ENCODE data around the gene CD6. TPM values are rescaled to one million over a fixed set of nuclear protein-coding genes. Genes with fewer than 3 reads are reported as not detected.

CD6 gene
- total RNA-seq, 4 donors from 2014 or later = 0.42 to 2.7 (median 1.8) TPM

GRCh38 chr11:61008971-61009370 lies 37.5 kb downstream of the CD6 start:
- intact Hi-C loops (cut with DNase I; ENCODE audit: low total_unique reads) = no loop called here
- no peak for DNase-seq (ENCODE audit: low spot score in 2 of 2)
- WGBS, 2 donors = 90 to 96% methylated on average over 5 of the region's 5 CpGs
- H3K4me3 ChIP-seq (ENCODE audit: low read depth, poor library complexity, severe bottlenecking) = no peak overlapping the region
- TF ChIP-seq, protein P1, sequence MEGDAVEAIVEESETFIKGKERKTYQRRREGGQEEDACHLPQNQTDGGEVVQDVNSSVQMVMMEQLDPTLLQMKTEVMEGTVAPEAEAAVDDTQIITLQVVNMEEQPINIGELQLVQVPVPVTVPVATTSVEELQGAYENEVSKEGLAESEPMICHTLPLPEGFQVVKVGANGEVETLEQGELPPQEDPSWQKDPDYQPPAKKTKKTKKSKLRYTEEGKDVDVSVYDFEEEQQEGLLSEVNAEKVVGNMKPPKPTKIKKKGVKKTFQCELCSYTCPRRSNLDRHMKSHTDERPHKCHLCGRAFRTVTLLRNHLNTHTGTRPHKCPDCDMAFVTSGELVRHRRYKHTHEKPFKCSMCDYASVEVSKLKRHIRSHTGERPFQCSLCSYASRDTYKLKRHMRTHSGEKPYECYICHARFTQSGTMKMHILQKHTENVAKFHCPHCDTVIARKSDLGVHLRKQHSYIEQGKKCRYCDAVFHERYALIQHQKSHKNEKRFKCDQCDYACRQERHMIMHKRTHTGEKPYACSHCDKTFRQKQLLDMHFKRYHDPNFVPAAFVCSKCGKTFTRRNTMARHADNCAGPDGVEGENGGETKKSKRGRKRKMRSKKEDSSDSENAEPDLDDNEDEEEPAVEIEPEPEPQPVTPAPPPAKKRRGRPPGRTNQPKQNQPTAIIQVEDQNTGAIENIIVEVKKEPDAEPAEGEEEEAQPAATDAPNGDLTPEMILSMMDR (IDR thresholded peaks at IDR 0.05) = no peak
- TF ChIP-seq POLR2A (IDR thresholded peaks at IDR 0.05) = no peak

- WGBS, 2 donors = 91 to 93% methylated on average over 15 of the region's 15 CpGs
- no peak for TF ChIP-seq POLR2A (IDR thresholded peaks at IDR 0.05)
- TF ChIP-seq, protein P1 (IDR thresholded peaks at IDR 0.05) = no peak
- H3K4me3 ChIP-seq (ENCODE audit: low read depth, poor library complexity, severe bottlenecking) = no peak overlapping the region
- no peak for DNase-seq (ENCODE audit: low spot score in 2 of 2)
- intact Hi-C loops (cut with DNase I; ENCODE audit: low total_unique reads) = no loop called here
Measured at GRCh38 chr11:61009392-61010275, 38.2 kb downstream of the CD6 start.

- 82 to 84% methylated on average over 16 of the region's 16 CpGs for WGBS, 2 donors
- TF ChIP-seq, protein P1 (IDR thresholded peaks at IDR 0.05) = no peak
- TF ChIP-seq POLR2A (IDR thresholded peaks at IDR 0.05) = no peak
- no peak for DNase-seq (ENCODE audit: low spot score in 2 of 2)
- intact Hi-C loops (cut with DNase I; ENCODE audit: low total_unique reads) = no loop called here
- no peak overlapping the region for H3K4me3 ChIP-seq (ENCODE audit: low read depth, poor library complexity, severe bottlenecking)
Measured at GRCh38 chr11:61010466-61011228, 39.2 kb downstream of the CD6 start.

DNA sequence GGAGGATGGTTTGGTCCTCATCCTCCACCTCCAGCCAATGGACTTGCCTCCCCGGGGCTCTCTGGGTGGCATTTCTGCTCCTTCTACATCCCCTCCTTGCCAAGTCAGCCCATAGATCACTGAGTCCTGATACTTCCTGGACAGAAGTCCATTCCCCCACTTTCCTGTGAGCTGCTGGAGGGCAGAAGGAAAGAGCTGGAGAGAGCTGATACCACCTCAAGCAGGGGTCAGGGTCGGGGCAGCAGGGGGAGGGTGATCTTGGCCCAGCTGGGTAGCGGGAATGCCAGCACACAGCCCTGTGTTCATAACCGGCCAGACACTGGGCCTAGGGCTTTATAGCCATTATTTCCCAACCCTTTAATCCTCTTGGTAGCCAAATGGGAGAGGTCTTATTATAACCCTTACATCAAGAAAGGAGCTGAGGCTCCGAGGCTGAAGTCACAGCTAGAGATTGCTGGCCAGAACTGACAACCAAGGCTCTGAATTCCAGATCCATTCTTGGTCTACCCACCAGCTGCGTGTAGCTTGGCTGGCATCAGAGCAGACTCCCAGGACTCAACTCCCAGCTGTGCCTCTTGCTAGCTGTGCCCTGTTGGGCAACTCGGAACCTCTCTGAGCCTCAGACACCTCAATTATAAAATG lies 39.9 kb downstream of the CD6 start:
- intact Hi-C loops (cut with DNase I; ENCODE audit: low total_unique reads) = no loop called here
- 73 to 82% methylated on average over 7 of the region's 7 CpGs for WGBS, 2 donors
- no peak for DNase-seq (ENCODE audit: low spot score in 2 of 2)
- H3K4me3 ChIP-seq (ENCODE audit: low read depth, poor library complexity, severe bottlenecking) = no peak overlapping the region
- no peak for TF ChIP-seq POLR2A (IDR thresholded peaks at IDR 0.05)
- TF ChIP-seq, protein P1 (IDR thresholded peaks at IDR 0.05) = no peak

GRCh38 chr11:61011950-61012736 lies 40.7 kb downstream of the CD6 start:
- no peak overlapping the region for H3K4me3 ChIP-seq (ENCODE audit: low read depth, poor library complexity, severe bottlenecking)
- no peak for TF ChIP-seq POLR2A (IDR thresholded peaks at IDR 0.05)
- TF ChIP-seq, protein P1 (IDR thresholded peaks at IDR 0.05) = no peak
- DNase-seq (ENCODE audit: low spot score in 2 of 2) = no peak
- intact Hi-C loops (cut with DNase I; ENCODE audit: low total_unique reads) = no loop called here
- WGBS, 2 donors = 62 to 71% methylated on average over 11 to 12 of the region's 12 CpGs

All from lower leg skin (tissue), 4 donors.